ENCODE data around the gene MMP10.

MMP10 gene

GRCh38 chr11:102724904-102725500, 55.4 kb downstream of the MMP10 start, which contains the start of gene MMP8:
MMP8 (minus strand) TSS chr11:102724954; CDS start chr11:102724855, 99 bp downstream.
- FAIRE-seq: no peak

DNA sequence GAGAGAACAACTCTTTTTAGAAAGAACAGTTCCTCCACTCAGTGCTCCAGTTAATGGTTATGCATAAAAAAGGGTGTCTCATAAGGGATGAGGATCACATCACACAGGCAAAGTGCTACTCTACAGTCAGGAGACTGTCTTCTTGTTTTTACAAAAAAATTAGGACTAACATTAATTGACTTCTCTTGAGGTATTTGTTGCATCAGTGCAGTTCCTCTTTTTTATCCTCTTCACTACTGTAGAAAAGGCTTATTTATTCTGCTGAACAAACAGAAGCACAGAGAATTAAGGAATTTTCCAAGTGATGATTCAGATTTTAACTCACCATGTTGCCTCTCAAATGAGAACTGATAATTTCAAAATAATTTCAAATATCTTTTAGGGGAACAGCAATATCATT, 57.6 kb downstream of the MMP10 start:
- no peak for FAIRE-seq
